ENCODE results near the gene CHD1L.

DNA sequence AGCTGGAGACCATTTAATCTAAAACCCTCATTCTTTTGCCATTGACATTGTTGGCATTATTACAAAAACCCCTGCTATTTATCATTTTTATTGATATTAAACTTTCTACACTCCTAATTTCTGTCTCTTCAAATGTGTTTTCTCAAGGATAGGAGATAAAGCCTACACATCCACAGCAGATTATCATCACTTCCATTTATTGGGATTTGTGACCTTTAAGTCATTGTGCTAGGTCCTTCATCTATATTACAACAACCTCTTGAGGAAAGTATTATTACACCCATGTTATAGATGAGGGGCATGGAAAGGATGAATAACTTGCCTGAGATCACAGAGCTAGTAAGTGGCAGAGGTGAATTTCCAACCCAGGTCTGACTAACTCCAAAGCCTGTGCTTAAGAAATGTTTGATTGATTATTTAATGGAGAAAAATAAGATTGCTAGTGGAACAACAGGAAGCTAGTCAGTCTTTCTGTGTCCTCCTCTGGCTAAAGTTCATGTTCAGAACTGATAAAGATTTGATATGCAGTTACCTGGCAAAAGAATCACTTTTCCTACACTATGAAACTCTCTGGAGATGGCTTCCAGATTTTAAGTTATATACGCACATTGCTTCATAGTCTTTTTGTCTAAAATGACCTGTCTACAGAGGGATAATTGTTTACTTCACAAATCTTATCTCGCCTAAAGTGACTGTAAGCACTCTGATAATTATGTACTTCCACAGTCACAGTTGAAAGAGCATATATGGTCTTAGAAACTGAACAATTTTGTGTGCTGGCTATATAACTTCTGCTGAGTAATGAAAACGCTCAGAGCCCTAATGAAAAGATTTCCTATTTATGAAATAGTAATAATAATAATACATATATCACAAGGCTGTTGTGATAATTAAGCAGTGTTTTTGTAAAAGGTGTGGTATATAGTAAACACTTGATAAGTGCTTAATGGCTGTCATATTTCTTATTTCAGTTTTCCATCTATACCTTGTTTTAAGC is 32.4 kb upstream of the CHD1L start:
- TF ChIP-seq, protein P1, sequence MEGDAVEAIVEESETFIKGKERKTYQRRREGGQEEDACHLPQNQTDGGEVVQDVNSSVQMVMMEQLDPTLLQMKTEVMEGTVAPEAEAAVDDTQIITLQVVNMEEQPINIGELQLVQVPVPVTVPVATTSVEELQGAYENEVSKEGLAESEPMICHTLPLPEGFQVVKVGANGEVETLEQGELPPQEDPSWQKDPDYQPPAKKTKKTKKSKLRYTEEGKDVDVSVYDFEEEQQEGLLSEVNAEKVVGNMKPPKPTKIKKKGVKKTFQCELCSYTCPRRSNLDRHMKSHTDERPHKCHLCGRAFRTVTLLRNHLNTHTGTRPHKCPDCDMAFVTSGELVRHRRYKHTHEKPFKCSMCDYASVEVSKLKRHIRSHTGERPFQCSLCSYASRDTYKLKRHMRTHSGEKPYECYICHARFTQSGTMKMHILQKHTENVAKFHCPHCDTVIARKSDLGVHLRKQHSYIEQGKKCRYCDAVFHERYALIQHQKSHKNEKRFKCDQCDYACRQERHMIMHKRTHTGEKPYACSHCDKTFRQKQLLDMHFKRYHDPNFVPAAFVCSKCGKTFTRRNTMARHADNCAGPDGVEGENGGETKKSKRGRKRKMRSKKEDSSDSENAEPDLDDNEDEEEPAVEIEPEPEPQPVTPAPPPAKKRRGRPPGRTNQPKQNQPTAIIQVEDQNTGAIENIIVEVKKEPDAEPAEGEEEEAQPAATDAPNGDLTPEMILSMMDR (IDR thresholded peaks at IDR 0.05): no peak
- TF ChIP-seq POLR2A (IDR thresholded peaks at IDR 0.05): no peak
